Nucleus accumbens (tissue), 56 donors: ENCODE measurements around the gene VPS35L.

Experiments used
- DNase-seq, 56 donors: peaks; one replicate each; lab custom pipeline; 2025; lab: John Stamatoyannopoulos, UW

VPS35L gene

DNA sequence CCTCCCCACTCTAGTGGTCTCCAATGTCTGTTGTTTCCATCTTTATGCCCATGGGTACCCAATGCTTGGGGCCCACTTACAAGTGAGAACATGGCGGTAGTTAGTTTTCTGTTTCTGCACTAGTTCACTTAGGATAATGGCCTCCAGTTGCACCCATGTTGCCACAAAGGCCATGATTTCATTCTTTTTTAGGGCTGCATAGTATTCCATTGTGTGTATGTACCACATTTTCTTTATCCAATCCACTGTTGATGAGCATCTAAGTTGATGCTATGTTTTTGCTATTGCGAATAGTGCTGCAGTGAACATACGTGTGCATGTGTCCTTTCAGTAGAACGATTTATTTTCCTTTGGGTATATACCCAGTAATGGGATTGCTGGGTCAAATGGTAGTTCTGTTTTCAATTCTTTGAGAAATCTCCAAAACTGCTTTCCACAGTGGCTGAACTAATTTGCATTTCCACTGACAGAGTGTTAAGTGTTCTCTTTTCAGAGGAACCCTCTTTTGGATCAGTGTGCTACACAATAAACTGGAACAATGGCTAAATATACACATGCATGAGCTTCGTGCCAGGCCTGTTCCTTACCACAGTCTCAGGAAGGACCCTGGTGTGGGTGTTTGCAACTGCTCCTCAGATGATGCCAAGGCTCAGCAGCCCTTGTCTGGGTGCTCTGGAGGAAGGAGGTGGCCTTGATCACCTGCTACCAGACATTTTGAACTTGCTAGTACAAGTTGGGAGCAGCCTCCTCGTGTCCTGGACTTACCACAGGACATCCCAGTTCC, 128.1 kb downstream of the VPS35L start:
- DNase-seq, result no peak

DNA sequence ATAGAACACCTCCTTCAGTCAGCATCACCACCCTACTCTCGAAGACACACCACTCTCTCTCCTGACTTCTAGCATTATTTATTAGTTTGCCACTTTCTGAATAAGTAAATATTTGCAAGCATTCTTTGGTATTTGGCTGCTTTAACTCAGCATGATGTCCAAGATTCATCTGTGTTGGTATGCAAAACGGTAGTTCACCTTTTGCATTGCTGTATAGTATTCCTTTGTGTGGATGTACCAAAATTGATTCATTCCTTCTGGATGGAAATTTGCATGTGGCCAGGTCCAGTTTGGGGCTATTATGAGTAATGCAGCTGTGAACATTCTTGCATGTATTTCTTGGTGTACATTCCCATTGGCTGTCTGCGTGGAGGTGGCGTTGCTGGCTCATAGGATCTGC, 129.7 kb downstream of the VPS35L start:
- DNase-seq, result no peak

DNA sequence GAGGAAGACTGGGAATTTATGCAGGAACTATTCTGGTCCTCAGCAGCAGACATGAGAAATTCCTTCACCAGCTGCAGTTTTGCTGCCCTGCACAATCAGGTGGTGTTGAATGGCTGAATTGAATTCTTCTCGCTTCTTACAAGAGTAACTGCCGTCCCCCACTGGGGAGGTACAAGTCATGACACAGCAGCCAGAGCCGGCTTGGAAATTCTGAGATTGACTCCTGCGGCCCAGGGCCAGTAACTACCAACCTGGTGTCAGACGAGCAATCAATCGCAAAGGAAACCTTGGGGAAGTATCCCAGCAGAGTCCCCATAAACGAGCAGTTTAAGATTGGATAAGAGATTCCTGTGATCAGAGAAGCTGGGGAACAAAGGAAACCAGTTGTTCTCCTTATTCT, 131.8 kb downstream of the VPS35L start:
- no peak for DNase-seq

DNA sequence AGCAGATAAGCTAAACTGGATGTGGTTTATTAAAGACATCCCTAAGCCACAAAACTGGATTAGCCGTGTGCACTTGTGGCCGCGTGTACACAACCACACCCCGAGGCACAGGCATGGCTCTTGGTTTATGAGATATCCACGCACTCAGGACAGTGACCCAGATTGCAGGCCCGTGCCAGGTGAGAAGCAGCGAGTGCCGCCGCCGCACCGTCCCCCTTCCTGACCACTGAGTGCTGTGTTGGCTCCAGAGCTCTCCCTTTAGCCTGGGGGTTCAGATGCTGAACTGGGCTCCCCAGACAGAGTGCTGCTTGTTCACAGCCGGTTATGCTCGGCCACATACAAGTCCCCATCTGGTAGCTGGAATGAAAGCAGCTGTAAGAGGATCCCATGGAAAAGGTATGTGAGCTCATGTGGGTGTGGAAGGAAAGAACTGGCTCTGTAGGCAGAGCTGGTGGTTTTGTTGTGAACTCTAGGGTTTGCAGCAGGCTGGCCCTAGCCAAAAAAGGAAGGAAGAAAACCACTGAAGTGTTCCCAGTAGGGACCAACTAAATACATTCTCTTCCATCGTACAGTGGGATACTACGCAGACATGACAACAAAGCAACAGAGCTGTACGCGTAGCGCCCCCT, 133.0 kb downstream of the VPS35L start:
- DNase-seq, result no peak

DNA sequence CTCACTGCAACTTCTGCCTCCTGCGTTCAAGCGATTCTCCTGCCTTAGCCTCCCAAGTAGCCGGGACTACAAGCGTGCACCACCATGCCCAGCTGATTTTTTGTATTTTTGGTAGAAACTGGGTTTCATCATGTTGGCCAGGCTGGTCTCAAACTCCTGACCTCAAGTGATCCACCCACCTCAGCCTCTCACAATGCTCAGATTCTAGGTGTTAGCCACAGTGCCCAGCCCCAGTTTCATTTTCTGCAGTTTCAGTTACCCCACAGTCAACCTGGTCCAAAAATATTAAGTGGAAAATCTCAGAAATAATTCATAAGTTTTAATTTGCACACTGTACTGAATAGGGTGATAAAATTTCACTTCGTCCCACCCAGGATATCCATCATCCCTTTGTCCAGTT, 133.8 kb downstream of the VPS35L start:
- no peak for DNase-seq

DNA sequence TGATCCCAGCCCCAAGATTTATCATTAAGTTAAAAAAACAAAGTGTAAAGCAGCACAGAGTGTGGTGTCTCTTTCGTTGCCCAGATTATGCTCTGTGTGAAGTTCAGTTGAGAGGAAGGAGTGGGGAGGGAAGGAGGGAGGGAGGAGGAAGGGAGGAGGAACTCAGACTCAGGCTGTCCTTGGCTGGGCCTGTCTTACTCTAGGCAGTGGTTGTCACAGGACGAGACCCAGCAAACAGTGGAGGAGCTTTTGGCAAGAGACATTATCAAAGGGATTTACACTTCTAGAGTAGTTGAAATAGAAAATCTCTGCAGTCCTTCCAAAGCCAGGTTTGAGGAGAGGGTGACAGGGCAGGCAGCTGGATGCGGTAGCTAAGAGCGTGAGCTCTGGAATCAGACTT, 134.7 kb downstream of the VPS35L start:
- no peak for DNase-seq

DNA sequence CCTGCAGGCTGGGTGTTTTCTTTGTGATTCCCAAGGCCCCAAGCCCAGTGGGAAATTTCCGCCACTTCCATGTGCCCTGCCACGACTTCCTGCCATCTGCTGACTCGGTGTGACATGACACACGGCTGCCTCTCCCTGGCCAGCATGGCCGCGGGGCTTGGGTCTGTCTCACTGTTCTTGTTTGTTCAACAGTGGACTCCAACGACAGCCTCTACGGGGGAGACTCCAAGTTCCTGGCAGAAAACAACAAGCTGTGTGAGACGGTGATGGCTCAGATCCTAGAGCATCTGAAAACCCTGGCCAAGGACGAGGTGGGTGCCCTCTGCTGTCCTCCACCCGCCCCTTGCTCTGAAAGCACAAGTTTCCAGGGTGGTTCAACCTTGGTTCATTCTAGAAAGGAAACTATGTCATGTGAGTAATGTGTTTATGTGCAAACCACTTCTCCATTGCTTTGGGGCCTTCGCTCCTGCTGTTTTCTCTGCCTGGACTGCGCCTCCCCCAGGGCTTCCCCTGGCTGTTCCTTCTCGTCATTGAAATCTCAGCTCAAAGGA, 135.7 kb downstream of the VPS35L start:
- DNase-seq, result peak in 44 of 56 donors; percentile 5 to 69 (median 36)

DNA sequence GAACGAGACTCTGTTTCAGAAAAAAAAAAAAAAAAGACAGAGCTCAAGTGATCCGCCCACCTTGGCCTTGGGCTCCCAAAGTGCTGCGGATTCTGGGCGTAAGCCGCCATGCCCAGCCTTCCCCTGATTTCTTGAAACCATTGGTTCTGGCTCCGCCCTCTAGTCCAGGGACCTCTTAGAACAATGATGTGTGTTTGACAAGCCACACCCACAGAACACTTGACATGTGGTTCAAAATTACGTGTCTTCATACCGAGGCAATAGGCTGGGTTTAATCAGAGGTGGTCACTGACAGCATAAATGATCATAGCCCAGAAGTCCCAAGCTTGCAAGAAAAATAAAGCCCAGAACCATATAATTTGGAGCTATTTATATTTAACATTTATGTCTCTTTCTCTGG, 139.5 kb downstream of the VPS35L start:
- no peak for DNase-seq

DNA sequence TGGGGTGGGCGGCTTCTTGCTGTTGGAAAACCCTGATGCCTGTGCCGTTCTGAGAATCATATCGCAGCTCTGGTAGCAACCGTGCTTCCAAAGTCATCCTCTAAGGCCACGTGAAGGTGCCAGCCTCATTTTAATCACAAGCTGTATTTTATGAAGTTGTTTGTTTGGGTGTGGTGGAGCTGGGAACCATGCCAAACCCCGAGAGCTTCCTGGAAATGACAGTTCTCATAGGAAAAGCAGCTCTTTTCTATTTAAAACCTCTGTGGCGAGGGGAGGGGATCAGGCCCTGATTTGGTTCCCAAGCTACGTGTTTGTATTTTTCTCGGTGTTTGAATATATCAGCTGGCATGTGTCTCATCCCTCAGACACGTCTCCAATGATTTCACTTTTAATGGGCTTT, 140.8 kb downstream of the VPS35L start:
- peak in 26 of 56 donors; percentile 8 to 69 (median 31) for DNase-seq

DNA sequence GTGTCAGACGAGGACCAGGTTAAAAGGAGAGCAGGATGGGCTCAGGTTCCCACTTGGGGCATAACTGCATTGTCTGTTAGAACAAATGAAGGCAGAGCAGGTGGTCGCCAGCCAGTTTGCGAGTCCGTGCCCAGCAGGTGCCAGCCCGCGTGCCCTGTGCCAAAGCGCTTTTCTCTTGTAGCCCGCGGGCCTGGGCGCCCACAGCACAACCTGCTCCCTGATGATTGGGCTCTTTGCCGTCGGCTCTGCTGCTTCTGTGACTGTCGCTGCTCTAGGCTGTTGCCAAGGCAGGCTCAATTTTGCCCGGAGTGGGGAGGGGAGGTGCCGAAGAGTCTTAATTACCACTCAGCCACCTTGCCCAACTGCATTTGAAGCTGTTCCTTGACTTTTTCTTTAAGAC, 141.5 kb downstream of the VPS35L start:
- DNase-seq, result peak in 27 of 56 donors; percentile 7 to 53 (median 21)

DNA sequence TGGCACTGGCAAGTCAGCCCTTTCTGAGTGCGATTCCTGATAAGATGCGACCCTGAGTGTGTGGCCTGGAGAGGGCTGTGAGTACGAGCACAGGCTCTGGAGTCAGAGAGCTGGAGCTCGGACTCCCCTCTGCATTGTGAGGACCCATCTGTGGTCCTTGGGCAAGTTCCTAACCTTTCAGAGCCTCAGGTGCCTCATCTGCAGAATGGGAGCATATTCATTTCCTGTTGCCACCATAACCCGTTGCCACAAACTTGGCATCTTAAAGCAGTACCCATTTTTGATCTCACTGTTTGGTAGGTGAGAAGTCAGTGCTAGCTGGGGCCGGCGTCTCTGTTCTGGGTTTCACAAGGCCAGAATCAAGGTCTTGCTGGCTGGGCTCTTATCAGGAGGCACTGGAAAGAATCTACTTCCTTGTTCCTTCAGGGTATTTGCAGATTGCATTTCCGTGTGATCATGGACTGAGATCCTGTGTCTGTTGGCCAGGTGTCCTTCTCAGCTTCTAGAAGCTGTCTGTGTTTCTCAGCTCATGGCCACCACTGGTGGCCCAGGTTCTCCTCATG, 142.3 kb downstream of the VPS35L start:
- no peak for DNase-seq

DNA sequence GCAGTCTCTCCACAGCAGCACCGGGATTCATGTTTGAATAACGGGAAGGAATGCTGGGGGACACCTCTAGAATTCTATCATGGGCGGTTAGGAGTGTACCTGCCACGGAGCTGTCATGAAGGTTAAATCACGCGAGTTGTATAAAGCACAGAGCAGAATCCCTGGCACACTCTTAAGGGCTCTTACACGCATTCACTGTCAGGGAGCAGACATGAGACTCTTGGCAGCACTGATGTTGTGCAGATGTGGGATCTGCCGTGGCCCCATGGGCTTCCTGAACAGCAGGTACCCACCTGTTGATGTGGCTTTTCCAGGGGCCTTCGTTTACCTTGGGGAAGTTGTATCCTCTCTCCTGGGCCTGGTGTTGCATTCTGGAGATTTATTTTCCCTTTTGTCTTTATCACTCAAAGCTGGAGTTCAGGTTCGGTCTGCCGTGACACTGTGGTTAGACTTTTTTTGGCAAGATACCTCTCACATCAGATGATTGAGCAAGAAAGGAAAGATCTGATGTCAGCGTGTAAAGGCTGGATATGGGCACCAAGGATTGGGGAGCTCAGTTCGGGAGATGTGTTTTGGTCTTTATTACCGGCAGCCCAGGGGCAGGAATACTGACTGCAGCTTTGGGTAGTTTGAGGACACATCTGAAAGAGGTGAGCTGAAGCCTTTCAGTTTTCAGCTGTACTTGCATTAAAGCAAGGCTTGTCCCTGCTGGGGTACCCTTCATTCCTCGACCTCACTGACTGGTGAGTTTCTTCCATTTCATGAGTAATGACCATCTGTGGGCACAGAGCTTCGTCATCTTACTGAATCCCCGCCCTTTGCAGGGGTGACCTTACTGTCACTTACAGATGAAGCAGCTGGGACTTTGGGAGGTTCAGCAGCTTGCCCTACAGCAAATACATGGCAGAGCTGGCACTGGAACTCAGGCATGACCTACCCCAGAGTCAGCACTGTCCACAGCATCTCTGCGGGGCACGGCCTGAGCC, 143.3 kb downstream of the VPS35L start:
- peak in 1 of 56 donors; percentile 26 for DNase-seq

DNA sequence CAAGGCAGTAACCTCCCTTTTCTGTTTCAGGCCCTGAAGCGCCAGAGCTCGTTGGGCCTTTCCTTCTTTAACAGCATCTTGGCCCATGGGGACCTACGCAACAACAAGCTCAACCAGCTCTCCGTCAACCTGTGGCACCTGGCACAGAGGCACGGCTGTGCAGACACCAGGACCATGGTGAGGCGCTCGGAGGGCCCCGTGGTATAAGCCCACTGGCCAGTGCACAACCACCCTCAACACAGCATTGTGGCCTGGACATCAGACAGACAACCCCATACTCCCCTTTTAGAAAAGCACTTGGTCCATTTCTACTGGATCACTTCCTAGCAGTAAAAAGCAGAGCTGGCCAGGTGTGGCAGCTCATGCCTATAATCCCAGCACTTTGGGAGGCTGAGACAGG, 144.0 kb downstream of the VPS35L start:
- DNase-seq, result no peak

DNA sequence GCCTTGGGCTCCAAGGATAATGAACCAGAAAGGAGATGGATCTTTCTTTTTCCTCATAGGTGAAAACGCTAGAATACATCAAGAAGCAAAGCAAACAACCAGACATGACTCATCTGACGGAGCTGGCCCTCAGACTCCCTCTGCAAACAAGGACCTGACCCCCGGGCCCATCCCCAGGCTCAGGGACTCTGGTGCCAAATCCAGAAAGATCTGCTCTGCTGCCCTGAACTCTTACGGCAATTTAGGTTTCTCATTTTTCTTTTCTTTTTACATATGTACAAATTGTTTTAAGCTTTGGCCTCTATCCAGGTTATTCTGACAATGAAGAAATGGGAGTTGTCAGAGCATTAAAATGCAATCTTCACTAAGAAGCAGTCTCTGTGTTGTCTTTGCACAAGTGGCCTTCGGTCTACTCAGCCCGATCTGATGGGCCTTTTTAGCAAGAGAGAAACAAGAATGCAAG, 144.8 kb downstream of the VPS35L start:
- peak in 1 of 56 donors; percentile 49 for DNase-seq

DNA sequence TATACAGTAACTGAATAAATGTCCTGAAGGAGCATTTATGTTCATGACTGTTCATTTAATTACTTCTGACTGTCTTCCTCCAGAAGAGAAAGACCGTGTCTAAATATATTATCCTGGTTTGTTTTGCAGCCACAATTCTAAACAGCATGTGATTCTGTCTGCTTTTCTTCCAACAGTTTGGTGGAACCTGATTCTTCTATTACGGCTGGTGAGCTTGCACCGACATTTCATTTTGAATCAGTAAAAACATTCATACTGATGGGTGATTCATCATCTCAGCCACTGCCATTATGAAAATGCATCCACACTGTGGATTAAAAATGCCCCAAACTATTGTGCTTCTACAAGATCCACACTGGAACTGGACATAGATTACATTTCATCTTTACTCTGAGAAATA, 145.6 kb downstream of the VPS35L start:
- no peak for DNase-seq

DNA sequence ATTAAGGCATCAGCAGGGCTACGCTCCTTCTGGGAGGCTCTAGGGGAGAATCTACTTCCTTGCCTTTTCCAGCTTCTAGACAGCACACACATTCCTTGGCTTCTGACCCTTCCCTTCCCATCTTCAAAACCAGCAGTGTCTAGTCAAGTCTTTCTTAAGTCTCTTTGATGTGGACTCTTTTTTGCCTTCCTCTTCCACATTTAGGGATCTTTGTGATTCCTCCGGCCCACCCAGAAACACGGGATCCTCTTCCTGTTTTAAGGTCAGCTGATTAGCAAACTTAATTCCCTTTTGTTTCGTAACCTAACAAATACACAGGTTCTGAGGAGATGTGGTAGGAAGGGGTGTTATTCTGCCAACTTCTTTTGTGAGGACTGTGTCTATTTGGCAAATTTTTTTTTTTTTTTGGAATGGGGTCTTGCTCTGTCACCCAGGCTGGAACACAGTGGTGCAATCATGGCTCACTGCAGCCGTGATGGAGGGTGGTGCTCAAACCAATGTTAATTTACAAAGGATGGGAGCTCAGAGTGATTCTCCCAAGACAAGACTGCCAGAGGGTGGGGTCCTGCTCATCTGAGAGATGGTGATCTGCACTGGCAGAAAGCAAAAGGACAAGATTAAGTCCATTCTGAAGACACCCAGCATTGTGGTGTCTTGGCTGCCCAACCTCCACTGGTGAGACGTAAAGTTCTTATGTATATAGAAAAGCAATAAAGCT, 147.8 kb downstream of the VPS35L start:
- no peak for DNase-seq

DNA sequence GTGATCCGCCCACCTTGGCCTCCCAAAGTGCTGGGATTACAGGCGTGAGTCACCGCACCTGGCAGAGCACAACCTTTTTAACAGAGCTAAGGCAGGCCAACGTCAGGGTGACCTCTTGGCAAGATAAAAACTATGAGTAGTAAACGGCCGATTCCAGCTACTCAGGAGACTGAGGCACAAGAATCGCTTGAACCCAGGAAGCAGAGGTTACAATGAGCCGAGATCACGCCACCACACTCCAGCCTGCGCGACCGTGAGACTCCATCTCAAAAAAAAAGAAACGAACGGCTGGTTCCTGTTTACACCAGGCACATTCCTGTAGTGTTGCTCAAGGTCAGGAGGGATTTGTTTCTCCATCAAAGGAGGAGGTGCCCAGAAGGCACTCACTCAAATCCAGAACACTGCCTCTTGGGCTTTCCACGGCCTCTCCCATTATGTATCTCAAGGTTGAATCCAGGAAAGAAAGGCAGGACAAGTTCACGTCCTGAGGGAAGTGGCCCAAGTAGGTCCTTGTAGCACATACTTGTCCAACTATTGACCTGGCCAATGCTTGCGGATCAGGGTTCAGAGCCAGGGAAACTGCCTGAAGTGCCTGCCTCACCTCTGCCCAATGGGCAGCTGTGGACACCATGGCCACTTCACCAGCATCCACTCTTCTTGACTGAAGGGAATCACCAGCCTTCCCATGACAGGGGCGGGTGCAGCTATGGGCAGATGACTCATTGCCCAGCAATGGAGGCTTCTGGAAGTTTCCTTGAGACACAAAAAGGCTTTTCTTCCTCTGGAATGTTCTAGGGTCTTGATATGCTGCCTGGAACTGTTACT, 149.0 kb downstream of the VPS35L start:
- DNase-seq, result no peak

DNA sequence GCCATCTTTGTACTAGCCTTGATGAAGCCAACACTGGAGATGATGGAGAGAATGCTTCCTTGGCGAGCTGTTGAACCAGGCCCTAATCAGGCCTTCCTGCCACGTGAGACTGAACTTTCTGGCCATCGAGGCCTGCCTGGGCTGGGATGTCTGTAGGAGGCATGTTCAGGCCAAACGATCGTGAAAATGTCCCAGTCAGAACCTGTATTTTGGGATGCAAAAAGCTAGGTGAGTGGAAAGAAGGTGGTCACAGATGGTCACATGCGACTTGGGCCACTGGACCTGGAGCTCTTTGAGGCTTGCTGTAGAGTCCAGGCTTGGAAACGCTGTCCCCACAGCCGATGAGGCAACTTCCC, 149.6 kb downstream of the VPS35L start:
- DNase-seq, result no peak

DNA sequence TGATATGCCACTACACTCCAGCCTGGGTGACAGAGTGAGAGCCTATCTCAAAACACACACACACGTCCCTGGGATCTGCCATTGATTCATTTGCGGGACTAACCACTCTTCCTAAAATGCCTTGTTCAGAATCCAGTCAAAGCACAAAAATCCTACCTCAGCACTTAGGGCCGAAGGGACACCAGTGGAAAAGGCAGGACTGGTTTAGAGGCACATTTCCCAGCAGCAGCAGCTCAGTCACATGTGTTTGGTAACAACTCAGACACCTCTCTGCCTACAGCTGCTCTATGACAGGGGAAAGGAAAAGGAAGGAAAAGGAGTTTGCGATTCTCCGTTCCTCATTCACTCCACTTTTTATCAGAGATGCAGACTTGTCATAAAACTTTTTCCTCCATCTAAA, 150.3 kb downstream of the VPS35L start:
- no peak for DNase-seq
